ENCODE measurements around the gene RHBDF2. TPM values are rescaled to one million over a fixed set of nuclear protein-coding genes. Genes with fewer than 3 reads are reported as not detected.

RHBDF2 gene
- total RNA-seq, 1 donor = 1.4 TPM

DNA sequence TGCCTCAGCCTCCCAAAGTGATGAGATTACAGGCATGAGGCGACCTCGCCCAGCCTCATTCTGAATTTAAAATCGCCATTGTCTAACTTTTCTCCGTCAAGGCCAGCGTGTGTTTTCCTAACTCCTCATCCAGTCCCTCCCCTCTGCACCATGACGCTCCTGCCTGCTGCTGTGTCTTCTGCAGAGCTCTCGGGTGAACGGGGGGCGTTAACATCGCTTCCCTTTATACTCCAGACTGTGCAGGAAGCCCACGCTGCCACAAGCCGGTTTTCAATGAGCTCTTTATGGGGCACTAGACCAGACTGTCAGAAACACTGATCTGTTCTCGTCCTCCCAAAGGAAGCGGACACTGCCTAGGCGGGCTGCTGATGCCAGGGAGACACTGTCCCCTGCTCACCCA lies 20.6 kb downstream of the RHBDF2 start:
- TF ChIP-seq CTCF (IDR thresholded peaks at IDR 0.05; ENCODE audit: insufficient read depth, low read length) = no peak
- H3K4me3 ChIP-seq (ENCODE audit: low read depth, low read length) = no peak overlapping the region
- DNase-seq (ENCODE audit: low read depth) = no peak

- no peak for TF ChIP-seq CTCF (IDR thresholded peaks at IDR 0.05; ENCODE audit: insufficient read depth, low read length)
- DNase-seq (ENCODE audit: low read depth) = no peak
- H3K4me3 ChIP-seq (ENCODE audit: low read depth, low read length) = no peak overlapping the region
These were observed 21.6 kb downstream of the RHBDF2 start for GRCh38 chr17:76479515-76480060.

- no peak for TF ChIP-seq CTCF (IDR thresholded peaks at IDR 0.05; ENCODE audit: insufficient read depth, low read length)
- H3K4me3 ChIP-seq (ENCODE audit: low read depth, low read length) = no peak overlapping the region
- DNase-seq (ENCODE audit: low read depth) = no peak
These were observed 22.3 kb downstream of the RHBDF2 start for GRCh38 chr17:76478730-76479514.

GRCh38 chr17:76478097-76478496 lies 23.1 kb downstream of the RHBDF2 start:
- DNase-seq (ENCODE audit: low read depth) = no peak
- TF ChIP-seq CTCF (IDR thresholded peaks at IDR 0.05; ENCODE audit: insufficient read depth, low read length) = no peak
- H3K4me3 ChIP-seq (ENCODE audit: low read depth, low read length) = no peak overlapping the region

DNA sequence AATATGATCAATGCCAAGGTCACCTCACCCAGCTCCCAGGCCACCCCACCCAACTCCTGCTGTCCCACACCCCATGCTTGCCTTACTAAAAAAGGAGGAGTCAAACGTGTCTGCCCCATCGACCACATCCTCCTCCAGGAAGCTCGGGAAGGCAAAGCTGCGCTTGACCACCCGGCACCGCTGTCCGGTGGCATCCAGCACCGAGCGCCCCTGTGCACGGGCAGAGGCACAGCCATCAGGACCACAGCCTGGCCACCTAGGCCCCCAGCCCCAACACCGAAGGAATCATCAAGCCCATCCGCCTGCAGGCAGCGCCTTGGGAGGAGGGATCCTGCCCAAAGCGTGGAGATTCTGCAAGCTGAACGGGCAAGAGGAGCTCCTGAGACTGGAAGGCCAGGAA lies 23.6 kb downstream of the RHBDF2 start:
- no peak for DNase-seq (ENCODE audit: low read depth)
- TF ChIP-seq CTCF (IDR thresholded peaks at IDR 0.05; ENCODE audit: insufficient read depth, low read length) = no peak
- H3K4me3 ChIP-seq (ENCODE audit: low read depth, low read length) = no peak overlapping the region

GRCh38 chr17:76476736-76477135 lies 24.5 kb downstream of the RHBDF2 start:
- no peak overlapping the region for H3K4me3 ChIP-seq (ENCODE audit: low read depth, low read length)
- no peak for TF ChIP-seq CTCF (IDR thresholded peaks at IDR 0.05; ENCODE audit: insufficient read depth, low read length)
- no peak for DNase-seq (ENCODE audit: low read depth)

Data from fibroblast of the aortic adventitia (primary cell).